GM12801 (cell line): ENCODE data around the gene PPFIA2.

ENCODE experiments used
- CTCF ChIP-seq: IDR thresholded peaks from one replicate; pipeline ENCODE4 v1.5.1; 2011; ENCODE audit warnings: control low read depth; ENCODE audit not compliant: insufficient read length; ENCODE audit errors: extremely low read depth

PPFIA2 gene

GRCh38 chr12:81668475-81668874, 90.7 kb downstream of the PPFIA2 start:
- no peak for TF ChIP-seq CTCF

GRCh38 chr12:81644503-81644902, 114.6 kb downstream of the PPFIA2 start:
- no peak for TF ChIP-seq CTCF

GRCh38 chr12:81639196-81639595, 120.0 kb downstream of the PPFIA2 start:
- no peak for TF ChIP-seq CTCF

GRCh38 chr12:81633127-81633526, 126.0 kb downstream of the PPFIA2 start:
- TF ChIP-seq CTCF, result no peak

GRCh38 chr12:81627336-81628189, 131.6 kb downstream of the PPFIA2 start:
- no peak for TF ChIP-seq CTCF

GRCh38 chr12:81626406-81626805, 132.7 kb downstream of the PPFIA2 start:
- TF ChIP-seq CTCF, result no peak

GRCh38 chr12:81617915-81618314, 141.2 kb downstream of the PPFIA2 start:
- TF ChIP-seq CTCF, result no peak
